HepG2 (cell line): ENCODE measurements around the gene REEP2. TPM values are rescaled to one million over a fixed set of nuclear protein-coding genes. Genes with fewer than 3 reads are reported as not detected.

Experiments
- ATAC-seq: fragments of 200-7000 bp; cut with Tn5 transposase; 3 replicates; pipeline ENCODE4 v1.9.1; 2020; ENCODE audit warnings: mild to moderate bottlenecking, moderate library complexity
- BruUV-seq: library from RNA; stranded (reverse); fragments of 400-500 nt; replicated peaks from 2 replicates; lab custom pipeline; 2021; lab: Mats Ljungman, UMichigan
- CTCF ChIA-PET: fragments of 300-600 bp; formaldehyde crosslinking; extraction: SDS; loops from one replicate; lab custom pipeline; 2021; ENCODE audit warnings: low total read pairs, inconsistent platforms, low intra/inter-chr PET ratio; lab: Yijun Ruan, JAX
- POLR2A ChIA-PET: fragments of 350-600 bp; sonication (Branson Sonifier 250); formaldehyde crosslinking; loops from one replicate; lab custom pipeline; 2020; ENCODE audit warnings: antibody characterized with exemption, inconsistent platforms; lab: Yijun Ruan, JAX
- DNase-seq: peaks from one replicate; pipeline ENCODE4 v3.0.0-alpha.2; 2015; ENCODE audit warnings: low spot score
- FAIRE-seq: peaks from 3 replicates; lab custom pipeline; 2011; peaks lifted over from hg19 to GRCh38; lab: Jason Lieb, UNC
- H2AFZ ChIP-seq: one replicate; pipeline ENCODE4 v1.6.1; 2011; ENCODE audit warnings: low read length, inconsistent platforms
- H3K27ac ChIP-seq: fragments of 300-600 bp; 3 replicates; pipeline ENCODE4 v1.8.0; 2011; ENCODE audit warnings: mixed run types, mild to moderate bottlenecking, mixed read lengths, low read length, inconsistent platforms; ENCODE audit not compliant: insufficient read depth; ENCODE audit errors: extremely low read length
- H3K27me3 ChIP-seq, 2 experiments: fragments of 200-600 bp in 1 of 2; 2 replicates in 1 of 2; 3 replicates in 1 of 2; pipeline versions ENCODE4 v1.6.0 to v1.8.0; 2011; ENCODE audit warnings: low read length in 2 of 2, mild to moderate bottlenecking in 2 of 2, moderate library complexity in 2 of 2, inconsistent platforms in 1 of 2; ENCODE audit not compliant: insufficient read depth in 2 of 2, control insufficient read depth in 1 of 2
- H3K36me3 ChIP-seq, 2 experiments: fragments of 200-600 bp in 1 of 2; replicated peaks in 1 of 2; 2 replicates in 1 of 2; 3 replicates in 1 of 2; pipeline versions ENCODE4 v1.5.1 to v1.8.0; 2011; ENCODE audit warnings: low read length in 2 of 2, inconsistent platforms in 1 of 2; ENCODE audit not compliant: insufficient read depth in 2 of 2, control insufficient read depth in 1 of 2
- H3K4me1 ChIP-seq: 2 replicates; pipeline ENCODE4 v1.5.1; 2012; ENCODE audit warnings: low read length, inconsistent platforms; ENCODE audit not compliant: insufficient read depth
- H3K4me2 ChIP-seq: 2 replicates; pipeline ENCODE4 v1.6.0; 2011; ENCODE audit warnings: low read depth, low read length, inconsistent platforms
- H3K4me3 ChIP-seq, 3 experiments: fragments of 200-600 bp in 1 of 3; sonication (generic), shearing (Covaris generic) in 1 of 3; replicated peaks in 1 of 3; 2 replicates each; pipeline ENCODE4 v1.5.1; 2011 to 2016; ENCODE audit warnings: low read length in 3 of 3, inconsistent platforms in 2 of 3, low read depth in 2 of 3, mild to moderate bottlenecking in 2 of 3, control low read depth in 1 of 3, mixed read lengths in 1 of 3; ENCODE audit not compliant: insufficient read depth in 1 of 3
- H3K79me2 ChIP-seq: one replicate; pipeline ENCODE4 v1.6.1; 2011; ENCODE audit warnings: low read length, inconsistent platforms; ENCODE audit not compliant: insufficient read depth
- H3K9ac ChIP-seq: 2 replicates; pipeline ENCODE4 v1.6.0; 2011; ENCODE audit warnings: mild to moderate bottlenecking, low read depth, low read length, inconsistent platforms; ENCODE audit not compliant: insufficient read depth
- H3K9me3 ChIP-seq: 2 replicates; pipeline ENCODE4 v1.5.1; 2012; ENCODE audit warnings: mild to moderate bottlenecking, low read length
- H4K20me1 ChIP-seq: 2 replicates; pipeline ENCODE4 v1.6.0; 2011; ENCODE audit warnings: inconsistent platforms, mild to moderate bottlenecking, low read length, moderate library complexity; ENCODE audit not compliant: insufficient read depth
- ASH2L ChIP-seq: fragments of 300-600, 200-600 bp; sonication (generic); IDR thresholded peaks from 2 replicates; pipeline ENCODE4 v1.7.0; 2017; ENCODE audit warnings: low read depth, mild to moderate bottlenecking, moderate library complexity, mixed read lengths, low read length; ENCODE audit not compliant: insufficient read length
- FOXA1 ChIP-seq, 2 experiments: fragments of 450-650 bp in 1 of 2; sonication (generic) in 1 of 2; formaldehyde crosslinking in 1 of 2; IDR thresholded peaks; 2 replicates each; pipeline versions ENCODE4 v1.4.0 to v1.6.1; 2016 to 2020; ENCODE audit warnings: missing genetic modification reagents in 1 of 2
- HOXA5 ChIP-seq: sonication (generic); formaldehyde crosslinking; IDR thresholded peaks from 2 replicates; pipeline ENCODE4 v1.4.0; 2020; ENCODE audit warnings: missing genetic modification reagents
- MTF2 ChIP-seq: sonication (generic); formaldehyde crosslinking; IDR thresholded peaks from 2 replicates; pipeline ENCODE4 v1.5.0; 2020; ENCODE audit warnings: missing genetic modification reagents, borderline replicate concordance
- NCOA2 ChIP-seq: sonication (generic); formaldehyde crosslinking; IDR thresholded peaks from 2 replicates; pipeline ENCODE4 v1.8.0; 2022; ENCODE audit warnings: inconsistent platforms
- PHF21A ChIP-seq: sonication (generic); formaldehyde crosslinking; IDR thresholded peaks from 2 replicates; pipeline ENCODE4 v1.5.0; 2020; ENCODE audit warnings: mild to moderate bottlenecking, missing genetic modification reagents
- SMAD9 ChIP-seq: sonication (generic); formaldehyde crosslinking; IDR thresholded peaks from 2 replicates; pipeline ENCODE4 v1.5.1; 2020; ENCODE audit warnings: mild to moderate bottlenecking, missing genetic modification reagents
- WIZ ChIP-seq: sonication (generic); formaldehyde crosslinking; IDR thresholded peaks from 2 replicates; pipeline ENCODE4 v1.5.1; 2020; ENCODE audit warnings: mild to moderate bottlenecking, missing genetic modification reagents
- ZBTB38 ChIP-seq: sonication (generic); formaldehyde crosslinking; IDR thresholded peaks from 2 replicates; pipeline ENCODE4 v1.5.1; 2020; ENCODE audit warnings: mild to moderate bottlenecking, missing genetic modification reagents
- ZNF329 ChIP-seq: sonication (generic); formaldehyde crosslinking; IDR thresholded peaks from 2 replicates; pipeline ENCODE4 v1.9.0; 2021; ENCODE audit warnings: low read depth, mild to moderate bottlenecking, missing genetic modification reagents
- ZNF44 ChIP-seq: sonication (generic); formaldehyde crosslinking; IDR thresholded peaks from 2 replicates; pipeline ENCODE4 v1.5.1; 2020; ENCODE audit warnings: mild to moderate bottlenecking, missing genetic modification reagents
- ZNF567 ChIP-seq: sonication (generic); formaldehyde crosslinking; IDR thresholded peaks from 2 replicates; pipeline ENCODE4 v1.8.1; 2023; ENCODE audit warnings: mild to moderate bottlenecking, missing genetic modification reagents, borderline replicate concordance
- ZNF629 ChIP-seq: sonication (generic); formaldehyde crosslinking; conservative IDR thresholded peaks from 2 replicates; pipeline ENCODE4 v1.5.0; 2020; ENCODE audit warnings: missing genetic modification reagents
- ZNF660 ChIP-seq: sonication (generic); formaldehyde crosslinking; IDR thresholded peaks from 2 replicates; pipeline ENCODE4 v1.5.1; 2020; ENCODE audit warnings: mild to moderate bottlenecking, low read depth, missing genetic modification reagents, borderline replicate concordance
- WGBS: methylation state at CpG from one replicate; pipeline ENCODE4 v1.1.6; 2017; ENCODE audit warnings: low lambda C conversion rate; 5-methylcytosine and 5-hydroxymethylcytosine counted together
- in situ Hi-C: cut with HindIII; loops from 2 replicates; pipeline ENCODE4 v1.10.0; 2017; ENCODE audit warnings: low pct_unique_long_range_greater_than_20kb; ENCODE audit not compliant: extremely low pct_ligation_motif_present
- intact Hi-C: fragments of 100-400 bp; cut with micrococcal nuclease; formaldehyde crosslinking; loops from one replicate; pipeline ENCODE4 v1.10.0; 2022; ENCODE audit not compliant: unreplicated experiment
- polyA plus RNA-seq, 8 experiments: library from polyadenylated mRNA; depleted of rRNA in 3 of 8; stranded (reverse) in 7 of 8; unstranded in 1 of 8; fragments of >200 nt; fragmentation: Illumina TruSeq in 4 of 8; extraction: Trizol in 4 of 8; gene quantifications; 2 replicates each; pipeline versions ENCODE4 v1.2.1 to v1.2.3, GENCODE V29; 2011 to 2016; ENCODE audit warnings: low read depth in 4 of 8, missing spikeins in 1 of 8, mixed read lengths in 1 of 8; ENCODE audit not compliant: insufficient read depth in 1 of 8
- total RNA-seq, 5 experiments: library from RNA; depleted of rRNA; stranded (reverse); fragments of >200 nt; fragmentation: Illumina TruSeq; extraction: Trizol; gene quantifications; 2 replicates each; pipeline ENCODE4 v1.2.3, GENCODE V29; 2016; ENCODE audit warnings: low read depth in 1 of 5
- TF ChIP-seq, protein P1 (sequence below): sonication (generic); formaldehyde crosslinking; IDR thresholded peaks from 2 replicates; pipeline ENCODE4 v1.4.0; 2020; ENCODE audit warnings: mild to moderate bottlenecking, missing genetic modification reagents
- TF ChIP-seq, protein P2 (sequence below): sonication (generic); formaldehyde crosslinking; IDR thresholded peaks from 2 replicates; pipeline ENCODE4 v1.5.1; 2020; ENCODE audit warnings: missing genetic modification reagents, mild to moderate bottlenecking, borderline replicate concordance
- TF ChIP-seq, protein P3 (sequence below): sonication (generic); formaldehyde crosslinking; IDR thresholded peaks from 2 replicates; pipeline ENCODE4 v1.8.0; 2022; ENCODE audit warnings: mild to moderate bottlenecking, missing genetic modification reagents, borderline replicate concordance

REEP2 gene
- total and polyA plus RNA-seq, 2 of the 13 experiments (the other 11 are each of a cell fraction or from before 2014, with no cell fraction given): 5.3 to 7.8 TPM

DNA sequence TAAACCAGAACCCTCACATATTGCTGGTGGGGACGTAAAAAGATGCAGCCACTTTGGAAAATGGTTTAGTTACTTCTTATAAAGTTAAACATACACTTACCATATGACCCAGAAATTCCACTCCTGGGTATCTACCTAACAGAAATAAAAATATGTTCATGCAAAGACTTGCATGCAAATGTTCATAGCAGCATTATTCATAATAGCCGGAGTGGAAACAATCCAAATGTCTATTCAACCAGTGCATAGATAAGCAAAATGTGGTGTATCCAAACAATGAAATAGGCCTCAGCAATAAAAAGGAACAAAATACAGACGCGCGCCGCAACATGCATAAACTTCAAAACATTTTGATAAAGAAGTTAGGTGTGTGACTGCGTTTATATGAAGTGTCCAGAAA lies 38.1 kb downstream of the REEP2 start (continued):
- TF ChIP-seq, protein P1, sequence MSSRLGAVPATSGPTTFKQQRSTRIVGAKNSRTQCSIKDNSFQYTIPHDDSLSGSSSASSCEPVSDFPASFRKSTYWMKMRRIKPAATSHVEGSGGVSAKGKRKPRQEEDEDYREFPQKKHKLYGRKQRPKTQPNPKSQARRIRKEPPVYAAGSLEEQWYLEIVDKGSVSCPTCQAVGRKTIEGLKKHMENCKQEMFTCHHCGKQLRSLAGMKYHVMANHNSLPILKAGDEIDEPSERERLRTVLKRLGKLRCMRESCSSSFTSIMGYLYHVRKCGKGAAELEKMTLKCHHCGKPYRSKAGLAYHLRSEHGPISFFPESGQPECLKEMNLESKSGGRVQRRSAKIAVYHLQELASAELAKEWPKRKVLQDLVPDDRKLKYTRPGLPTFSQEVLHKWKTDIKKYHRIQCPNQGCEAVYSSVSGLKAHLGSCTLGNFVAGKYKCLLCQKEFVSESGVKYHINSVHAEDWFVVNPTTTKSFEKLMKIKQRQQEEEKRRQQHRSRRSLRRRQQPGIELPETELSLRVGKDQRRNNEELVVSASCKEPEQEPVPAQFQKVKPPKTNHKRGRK (CRISPR knock-in tag): no peak

DNA sequence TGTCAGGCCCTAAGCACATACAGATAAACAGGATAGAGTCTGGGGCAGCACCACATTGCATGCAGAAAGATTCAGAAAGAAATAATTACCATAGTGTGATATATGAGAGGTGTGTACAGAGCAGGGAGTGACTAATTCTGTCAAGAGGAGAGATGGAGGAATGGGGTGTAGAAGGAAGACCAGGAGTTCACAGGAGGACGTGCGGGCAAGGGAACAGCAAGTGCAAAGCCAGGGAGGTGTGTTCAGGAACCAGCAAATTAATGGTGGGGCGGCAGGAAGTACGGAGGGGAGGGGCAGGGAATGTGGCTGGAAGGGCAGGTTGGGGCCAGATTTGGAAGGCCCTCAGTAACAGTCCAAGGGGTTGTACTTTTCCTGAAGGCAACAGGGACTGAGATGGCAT lies 43.8 kb downstream of the REEP2 start:
- ChIA-PET CTCF (no interaction called here), POLR2A (interaction anchor here (1.0 kb wide), 1 partner anchor 32 kb away, joined by 3 read pairs; no protein-coding TSS in a partner anchor)
- peak; percentile 41 for ATAC-seq
- no TSS peak for BruUV-seq
- WGBS: 37% methylated on average over 4 of the region's 4 CpGs
- no peaks in the 10 kb centered on the region for H3K36me3 ChIP-seq
- in situ Hi-C loops (no loop called here), intact Hi-C loops (no loop called here)
- DNase-seq: no peak
- H2AFZ ChIP-seq: no peak overlapping the region
- H3K4me3 ChIP-seq: no peak overlapping the region
- no peak overlapping the region for H3K27ac ChIP-seq
- no peak for TF ChIP-seq HOXA5
- TF ChIP-seq WIZ (CRISPR knock-in tag): no peak
- TF ChIP-seq ZBTB38 (CRISPR knock-in tag): no peak
- TF ChIP-seq ZNF44 (CRISPR knock-in tag): no peak
- no peak for TF ChIP-seq PHF21A
- TF ChIP-seq, protein P2, sequence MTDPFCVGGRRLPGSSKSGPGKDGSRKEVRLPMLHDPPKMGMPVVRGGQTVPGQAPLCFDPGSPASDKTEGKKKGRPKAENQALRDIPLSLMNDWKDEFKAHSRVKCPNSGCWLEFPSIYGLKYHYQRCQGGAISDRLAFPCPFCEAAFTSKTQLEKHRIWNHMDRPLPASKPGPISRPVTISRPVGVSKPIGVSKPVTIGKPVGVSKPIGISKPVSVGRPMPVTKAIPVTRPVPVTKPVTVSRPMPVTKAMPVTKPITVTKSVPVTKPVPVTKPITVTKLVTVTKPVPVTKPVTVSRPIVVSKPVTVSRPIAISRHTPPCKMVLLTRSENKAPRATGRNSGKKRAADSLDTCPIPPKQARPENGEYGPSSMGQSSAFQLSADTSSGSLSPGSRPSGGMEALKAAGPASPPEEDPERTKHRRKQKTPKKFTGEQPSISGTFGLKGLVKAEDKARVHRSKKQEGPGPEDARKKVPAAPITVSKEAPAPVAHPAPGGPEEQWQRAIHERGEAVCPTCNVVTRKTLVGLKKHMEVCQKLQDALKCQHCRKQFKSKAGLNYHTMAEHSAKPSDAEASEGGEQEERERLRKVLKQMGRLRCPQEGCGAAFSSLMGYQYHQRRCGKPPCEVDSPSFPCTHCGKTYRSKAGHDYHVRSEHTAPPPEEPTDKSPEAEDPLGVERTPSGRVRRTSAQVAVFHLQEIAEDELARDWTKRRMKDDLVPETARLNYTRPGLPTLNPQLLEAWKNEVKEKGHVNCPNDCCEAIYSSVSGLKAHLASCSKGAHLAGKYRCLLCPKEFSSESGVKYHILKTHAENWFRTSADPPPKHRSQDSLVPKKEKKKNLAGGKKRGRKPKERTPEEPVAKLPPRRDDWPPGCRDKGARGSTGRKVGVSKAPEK (CRISPR knock-in tag): no peak
- no peak for TF ChIP-seq ZNF567 (CRISPR knock-in tag)
- no peak for TF ChIP-seq ZNF629 (CRISPR knock-in tag)
- no peak for TF ChIP-seq FOXA1 (IDR thresholded peaks at IDR 0.05)
- no peak for TF ChIP-seq FOXA1 (CRISPR knock-in tag; IDR thresholded peaks at IDR 0.05)
- TF ChIP-seq ZNF329 (CRISPR knock-in tag): no peak
- TF ChIP-seq NCOA2 (CRISPR knock-in tag): no peak
- no peak for TF ChIP-seq MTF2 (CRISPR knock-in tag)
- no peak for TF ChIP-seq ZNF660
- TF ChIP-seq SMAD9 (CRISPR knock-in tag): no peak
- TF ChIP-seq ASH2L: no peak
- TF ChIP-seq, protein P3, sequence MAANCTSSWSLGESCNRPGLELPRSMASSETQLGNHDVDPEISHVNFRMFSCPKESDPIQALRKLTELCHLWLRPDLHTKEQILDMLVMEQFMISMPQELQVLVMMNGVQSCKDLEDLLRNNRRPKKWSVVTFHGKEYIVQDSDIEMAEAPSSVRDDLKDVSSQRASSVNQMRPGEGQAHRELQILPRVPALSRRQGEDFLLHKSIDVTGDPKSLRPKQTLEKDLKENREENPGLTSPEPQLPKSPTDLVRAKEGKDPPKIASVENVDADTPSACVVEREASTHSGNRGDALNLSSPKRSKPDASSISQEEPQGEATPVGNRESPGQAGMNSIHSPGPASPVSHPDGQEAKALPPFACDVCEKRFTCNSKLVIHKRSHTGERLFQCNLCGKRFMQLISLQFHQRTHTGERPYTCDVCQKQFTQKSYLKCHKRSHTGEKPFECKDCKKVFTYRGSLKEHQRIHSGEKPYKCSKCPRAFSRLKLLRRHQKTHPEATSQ (CRISPR knock-in tag): no peak
- no peak overlapping the region for H3K4me2 ChIP-seq
- H3K79me2 ChIP-seq: no peaks in the 10 kb centered on the region
- H3K9me3 ChIP-seq: no peaks in the 10 kb centered on the region
- no peak for FAIRE-seq
- H3K9ac ChIP-seq: no peak overlapping the region
- H3K4me1 ChIP-seq: no peaks in the 10 kb centered on the region
- H3K27me3 ChIP-seq: peaks cover 1 to 2% of the 10 kb centered on the region in 2 experiments; a peak in 2 of 5 replicates
- no peaks in the 10 kb centered on the region for H4K20me1 ChIP-seq
